ENCODE measurements around the gene ADARB1.
"Not testable (repeated sequence)": the region's sequence is repeated elsewhere in the genome, so short reads cannot be mapped to it uniquely, and the experiment has no call there.

ADARB1 gene

DNA sequence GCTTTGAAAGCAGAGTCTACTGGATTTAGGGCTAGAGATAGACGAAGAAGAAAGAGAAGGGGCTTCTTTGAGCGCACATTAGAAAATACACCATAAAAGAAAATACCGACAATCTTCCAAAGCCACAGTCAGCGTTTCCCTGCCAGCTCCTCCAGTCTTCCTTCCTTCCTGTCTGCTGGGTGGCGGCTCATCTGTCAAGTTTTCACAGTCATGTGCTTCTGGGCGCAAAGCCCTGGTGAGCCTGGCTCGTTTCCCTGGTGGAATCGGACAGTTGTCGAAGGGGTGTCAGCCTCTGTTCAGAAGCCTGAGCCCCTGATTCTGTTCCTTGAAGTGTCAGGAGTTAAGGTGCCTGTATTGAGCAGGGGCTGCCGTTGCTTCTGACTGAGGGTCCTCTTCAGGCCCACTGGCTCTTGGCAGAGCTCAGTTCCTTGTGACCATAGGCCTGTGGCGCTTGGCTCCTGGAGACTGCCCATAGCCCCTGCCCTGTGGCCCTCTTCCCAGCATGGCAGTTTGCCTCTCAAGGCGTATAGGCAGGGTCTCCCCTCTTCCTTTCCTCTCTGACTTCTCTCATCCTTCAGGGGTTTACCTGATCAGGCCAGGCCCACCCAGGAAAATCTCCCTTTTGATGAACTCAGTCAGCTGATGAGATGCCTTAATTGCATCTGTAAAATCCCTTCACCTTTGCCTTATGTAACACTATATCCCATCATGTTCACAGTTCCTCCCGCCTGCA is 58.6 kb downstream of the ADARB1 start:
- no peak for DNase-seq

DNA sequence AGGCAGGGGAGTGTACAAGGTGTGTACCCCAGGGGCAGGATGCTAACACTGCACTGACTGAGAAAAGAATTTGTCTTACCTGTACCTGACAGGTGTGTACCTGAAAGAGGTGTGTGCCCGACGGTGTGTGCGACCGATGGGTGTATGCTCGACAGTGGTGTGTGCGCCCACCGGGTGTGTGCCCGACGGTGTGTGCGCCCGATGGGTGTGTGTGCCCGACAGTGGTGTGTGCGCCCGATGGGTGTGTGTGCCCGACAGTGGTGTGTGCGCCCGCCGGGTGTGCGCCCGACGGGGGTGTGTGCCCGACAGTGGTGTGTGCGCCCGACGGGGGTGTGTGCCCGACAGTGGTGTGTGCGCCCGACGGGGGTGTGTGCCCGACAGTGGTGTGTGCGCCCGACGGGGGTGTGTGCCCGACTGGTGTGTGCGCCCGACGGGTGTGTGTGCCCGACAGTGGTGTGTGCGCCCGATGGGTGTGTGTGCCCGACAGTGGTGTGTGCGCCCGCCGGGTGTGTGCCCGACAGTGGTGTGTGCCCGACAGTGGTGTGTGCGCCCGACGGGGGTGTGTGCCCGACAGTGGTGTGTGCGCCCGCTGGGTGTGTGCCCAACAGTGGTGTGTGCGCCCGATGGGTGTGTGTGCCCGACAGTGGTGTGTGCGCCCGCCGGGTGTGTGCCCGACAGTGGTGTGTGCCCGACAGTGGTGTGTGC is 59.3 kb downstream of the ADARB1 start:
- not testable (repeated sequence) for DNase-seq

GRCh38 chr21:45134279-45135076 is 60.1 kb downstream of the ADARB1 start:
- no peak for DNase-seq

GRCh38 chr21:45135122-45135521 is 60.7 kb downstream of the ADARB1 start:
- no peak for DNase-seq

GRCh38 chr21:45135868-45136267 is 61.5 kb downstream of the ADARB1 start:
- no peak for DNase-seq

GRCh38 chr21:45136500-45136899 is 62.1 kb downstream of the ADARB1 start:
- DNase-seq, result no peak

DNA sequence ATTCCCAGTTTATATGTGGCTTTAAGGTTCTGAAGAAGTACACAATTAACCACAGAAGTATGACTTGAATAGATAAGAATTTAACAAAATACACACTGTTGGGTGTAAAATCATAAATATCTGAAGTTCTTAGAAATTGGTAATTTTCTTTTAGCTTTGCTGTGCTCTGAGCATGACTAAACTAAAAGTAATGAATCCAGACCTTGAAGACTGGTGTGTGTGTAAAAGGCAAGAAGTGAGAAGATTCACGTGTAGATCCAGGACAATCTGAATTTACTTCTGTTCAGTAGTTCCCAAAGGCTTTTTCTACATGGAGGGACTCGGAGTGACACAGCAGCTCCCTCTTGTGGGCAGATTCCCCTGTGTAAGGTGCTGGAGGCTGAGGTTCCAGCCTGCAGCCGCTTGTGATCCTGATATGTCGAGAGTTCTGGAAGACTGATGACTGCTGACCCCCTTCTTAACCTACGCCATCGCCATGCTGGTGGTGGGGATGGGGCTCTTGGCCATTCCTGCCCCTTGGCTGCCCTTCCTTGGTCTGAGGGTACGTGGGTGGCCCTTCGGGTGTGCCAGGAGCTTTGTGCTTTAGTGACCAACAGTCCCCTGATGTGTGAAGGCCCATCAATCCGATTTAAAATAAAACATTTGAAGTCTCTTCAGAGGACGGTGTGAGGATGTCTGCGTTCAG is 62.7 kb downstream of the ADARB1 start:
- DNase-seq, result peak in 54 of 58 donors; percentile 12 to 87 (median 56)

- no peak for DNase-seq
These were observed 63.2 kb downstream of the ADARB1 start for GRCh38 chr21:45137612-45137937.

DNA sequence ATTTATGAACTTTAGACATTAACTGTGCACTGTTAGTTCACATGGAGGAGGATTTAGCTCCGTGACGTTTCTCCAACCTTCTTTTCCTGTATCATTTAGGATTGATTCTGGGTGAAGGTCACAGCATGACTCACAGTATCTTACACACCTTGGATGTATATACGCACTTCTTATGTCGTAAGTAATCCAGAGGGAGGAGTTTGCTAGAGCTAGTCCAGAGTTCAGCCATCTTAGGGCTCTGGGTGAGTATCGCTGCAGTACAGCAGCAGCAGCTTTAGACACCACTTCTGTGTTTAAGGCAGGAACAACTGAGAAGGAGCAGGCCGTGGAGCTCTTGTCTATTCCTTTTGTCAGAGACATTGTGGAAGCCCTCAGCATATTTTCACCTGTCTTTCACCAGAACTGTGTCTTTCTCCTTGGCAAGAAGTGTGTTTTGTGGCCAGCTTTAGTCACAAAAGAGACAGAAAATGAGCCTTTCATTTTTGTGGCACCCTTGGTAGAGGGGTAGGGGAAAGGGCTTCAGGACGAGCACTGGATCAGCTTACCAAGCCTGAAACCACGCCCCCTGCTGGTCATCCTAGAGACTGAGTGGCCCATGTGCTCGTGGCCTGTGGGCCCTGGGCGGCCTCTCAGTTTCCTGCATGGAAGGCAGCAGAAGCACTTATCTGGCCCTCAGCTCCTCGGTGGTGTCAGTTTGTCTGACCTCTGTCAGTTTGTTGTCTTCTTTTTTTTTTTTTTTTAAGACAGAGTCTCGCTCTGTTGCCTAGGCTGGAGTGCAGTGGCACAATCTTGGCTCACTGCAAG is 64.0 kb downstream of the ADARB1 start:
- DNase-seq, result peak in 11 of 58 donors; percentile 6 to 63 (median 24)

- DNase-seq, result not testable (repeated sequence)
These were observed 64.6 kb downstream of the ADARB1 start for GRCh38 chr21:45139003-45139360.

DNA sequence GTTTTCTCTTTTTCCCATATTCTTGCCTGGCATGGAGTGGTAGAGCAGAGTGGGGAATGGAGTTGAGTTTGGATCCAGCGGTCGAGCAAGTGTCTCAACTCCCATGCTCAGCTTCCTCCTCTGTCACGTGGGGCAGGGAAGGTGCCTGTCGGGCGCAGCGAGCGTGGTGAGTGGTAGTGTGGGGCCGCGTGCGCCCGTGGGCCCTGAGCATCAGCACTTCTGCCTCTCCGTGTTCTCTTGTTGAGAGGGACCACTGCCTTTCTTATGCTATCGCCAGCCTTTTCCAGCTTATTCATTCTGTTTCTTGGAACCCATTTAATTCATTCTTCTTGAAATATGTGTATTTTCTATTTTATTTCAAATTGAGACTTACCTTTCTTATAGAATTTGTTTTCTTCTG is 65.1 kb downstream of the ADARB1 start:
- DNase-seq, result no peak

- DNase-seq, result peak in 52 of 58 donors; percentile 10 to 81 (median 50)
These were observed 66.1 kb downstream of the ADARB1 start for GRCh38 chr21:45140346-45140940.

- not testable (repeated sequence) for DNase-seq
These were observed 66.6 kb downstream of the ADARB1 start for GRCh38 chr21:45140944-45141343.

DNA sequence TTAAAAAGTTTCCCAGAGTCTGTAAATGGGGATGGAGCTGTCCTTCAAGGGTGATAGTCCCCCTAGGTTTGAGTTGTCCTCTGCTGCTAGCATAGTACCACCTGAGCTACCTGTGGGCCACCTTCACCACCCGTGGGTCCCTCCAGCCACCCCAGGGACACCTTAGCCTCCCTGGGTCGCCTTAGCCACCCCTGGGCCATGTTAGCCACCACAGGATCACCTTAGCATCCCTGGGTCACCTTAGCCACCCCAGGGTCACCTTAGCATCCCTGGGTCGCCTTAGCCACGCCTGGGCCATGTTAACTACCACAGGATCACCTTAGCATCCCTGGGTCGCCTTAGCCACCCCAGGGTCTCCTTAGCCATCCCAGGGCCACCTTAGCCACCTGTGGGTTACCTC is 67.1 kb downstream of the ADARB1 start:
- DNase-seq, result no peak

- DNase-seq, result peak in 2 of 58 donors; percentile 17 to 41
These were observed 68.3 kb downstream of the ADARB1 start for GRCh38 chr21:45142469-45143308.

DNA sequence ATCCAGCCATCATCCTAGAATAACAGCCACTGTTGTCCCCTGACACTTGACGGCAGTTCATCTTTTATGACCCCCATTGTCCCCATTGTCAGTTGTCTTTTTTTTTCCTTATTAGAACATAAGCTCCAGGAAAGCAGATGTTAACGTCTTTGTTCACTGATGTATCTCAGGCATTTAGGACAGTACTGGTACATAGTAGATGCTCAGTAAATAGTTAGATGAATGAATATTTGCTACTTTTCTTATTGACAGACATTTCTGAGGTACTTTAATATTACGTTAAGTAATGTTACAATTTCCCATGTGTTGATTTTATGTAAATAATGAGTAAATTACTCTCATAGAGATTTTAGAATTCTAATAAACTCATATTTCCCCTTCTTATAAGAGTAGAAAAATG is 69.5 kb downstream of the ADARB1 start:
- no peak for DNase-seq

GRCh38 chr21:45145146-45145545 is 70.8 kb downstream of the ADARB1 start:
- DNase-seq, result no peak

GRCh38 chr21:45145846-45146245 is 71.5 kb downstream of the ADARB1 start:
- DNase-seq, result not testable (repeated sequence)

DNA sequence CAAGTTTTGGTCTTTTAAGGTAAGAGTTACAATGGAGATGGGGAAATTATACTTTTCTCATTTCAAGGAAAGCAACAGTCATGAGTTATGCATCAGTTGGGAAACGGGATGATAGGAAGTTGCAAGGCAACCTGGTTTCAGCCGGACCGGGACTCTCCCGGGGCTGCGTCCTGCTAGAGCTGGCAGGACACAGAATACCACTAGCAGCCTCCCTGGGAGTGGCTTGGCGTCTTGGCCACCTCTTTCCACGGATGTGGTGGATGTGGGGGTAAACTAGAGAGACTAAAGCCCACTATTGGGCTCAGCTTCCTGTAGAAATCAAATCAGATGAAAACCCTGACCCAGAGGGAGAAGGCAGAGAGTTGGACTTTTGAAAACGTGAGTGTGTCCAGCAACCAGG is 71.9 kb downstream of the ADARB1 start:
- no peak for DNase-seq

Measured in anterior cingulate cortex (tissue), 58 donors.